NCI-H774 (cell line): Measurements from ENCODE around the gene SLC39A11.

Experiments
- DNase-seq: peaks from one replicate; lab custom pipeline; 2025; lab: John Stamatoyannopoulos, UW

Gene SLC39A11

GRCh38 chr17:73042809-73043685 lies 49.4 kb downstream of the SLC39A11 start:
- no peak for DNase-seq

DNA sequence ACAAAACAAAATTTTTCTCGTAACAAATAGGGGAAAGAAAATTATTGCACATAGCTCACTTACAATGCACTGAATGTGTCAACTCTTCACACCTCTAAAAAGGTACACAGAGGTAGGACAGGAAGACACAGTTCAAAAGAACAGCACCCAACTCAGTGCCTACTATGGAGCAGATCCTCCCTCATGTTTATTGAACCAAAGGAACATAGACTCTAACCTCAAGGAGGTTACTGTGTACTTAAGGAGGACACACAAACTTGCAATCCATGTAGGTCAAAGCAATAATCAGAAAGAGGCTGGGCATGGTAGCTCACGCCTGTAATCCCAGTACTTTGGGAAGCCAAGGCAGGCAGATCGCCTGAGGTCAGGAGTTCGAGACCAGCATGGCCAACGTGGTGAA lies 50.3 kb downstream of the SLC39A11 start:
- no peak for DNase-seq

DNA sequence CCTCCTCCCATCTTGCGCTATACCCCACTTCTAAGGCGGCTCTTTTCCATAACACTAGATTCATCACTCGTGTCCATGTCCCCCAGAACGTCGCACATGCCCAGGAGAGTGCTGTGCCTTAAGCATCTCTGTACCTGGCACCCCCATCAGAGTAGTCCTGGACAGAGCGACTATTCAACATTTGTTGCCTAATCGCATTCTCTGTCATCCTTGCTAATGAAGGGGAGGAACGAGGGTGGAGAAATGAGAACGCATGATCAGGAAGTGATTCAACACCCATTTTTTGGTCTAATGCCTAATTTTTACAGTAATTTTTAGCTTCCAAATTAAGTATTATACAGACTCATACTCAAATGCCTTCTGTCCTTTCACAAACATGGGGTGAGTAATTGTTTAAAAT lies 53.2 kb downstream of the SLC39A11 start:
- DNase-seq = no peak

DNA sequence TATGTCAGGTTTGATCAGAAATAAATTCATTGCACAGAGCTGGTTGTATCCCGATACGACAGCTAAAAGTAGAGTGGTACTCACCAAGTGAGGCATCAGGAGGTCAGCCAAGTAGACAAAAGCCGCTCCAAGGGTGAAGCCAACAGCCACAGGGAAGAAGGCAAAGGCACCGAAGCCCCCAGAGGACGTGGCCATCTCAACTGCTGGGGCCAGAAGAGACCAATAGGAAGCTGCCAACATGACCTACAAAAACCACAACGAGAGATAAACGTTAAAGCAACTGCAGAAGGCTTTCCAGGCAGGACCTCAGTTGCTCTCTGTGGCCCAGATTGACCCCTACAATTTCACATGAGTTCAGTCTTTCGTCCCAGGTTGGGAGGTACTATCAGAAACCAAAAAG lies 61.0 kb downstream of the SLC39A11 start:
- no peak for DNase-seq

DNA sequence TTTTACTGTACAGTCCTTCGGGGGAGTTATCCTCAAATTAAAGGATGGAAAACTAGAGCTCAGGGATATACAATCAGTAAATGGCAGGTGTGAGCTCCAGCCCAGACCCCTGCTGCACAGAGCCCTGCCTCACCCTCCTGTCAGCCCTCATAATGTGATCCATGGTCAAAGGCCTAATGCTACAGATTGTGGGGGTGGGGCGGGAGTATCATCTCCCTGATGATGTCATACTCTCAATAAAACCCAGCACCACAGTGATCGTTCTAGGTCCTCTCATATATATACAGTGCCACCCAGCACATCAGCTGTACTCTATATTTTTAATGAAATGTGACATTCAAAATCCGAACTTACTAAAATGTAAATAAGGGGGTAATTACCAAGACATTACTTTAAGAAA lies 61.5 kb downstream of the SLC39A11 start:
- no peak for DNase-seq

DNA sequence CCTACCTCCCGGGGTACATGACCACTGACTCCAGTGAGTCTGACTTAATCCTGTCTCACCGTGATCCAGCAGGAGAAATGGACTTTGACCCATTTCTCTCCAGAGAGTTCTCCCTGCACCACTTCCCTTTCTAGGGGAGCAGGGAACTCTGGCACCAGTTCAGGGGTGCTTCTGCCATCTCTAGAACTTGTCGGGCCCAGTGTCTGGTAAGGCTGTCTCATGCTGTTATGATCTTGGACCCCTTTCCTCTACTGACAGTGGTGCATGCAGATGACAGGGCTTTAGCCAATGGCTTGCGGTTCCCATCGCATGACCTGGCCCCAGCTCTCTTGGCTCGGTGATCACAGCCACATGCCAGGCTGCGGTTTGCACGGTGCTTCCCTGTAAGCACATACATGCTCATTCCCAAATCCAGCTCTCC lies 62.0 kb downstream of the SLC39A11 start:
- DNase-seq = no peak

GRCh38 chr17:73029991-73030390 lies 62.5 kb downstream of the SLC39A11 start:
- DNase-seq = no peak

DNA sequence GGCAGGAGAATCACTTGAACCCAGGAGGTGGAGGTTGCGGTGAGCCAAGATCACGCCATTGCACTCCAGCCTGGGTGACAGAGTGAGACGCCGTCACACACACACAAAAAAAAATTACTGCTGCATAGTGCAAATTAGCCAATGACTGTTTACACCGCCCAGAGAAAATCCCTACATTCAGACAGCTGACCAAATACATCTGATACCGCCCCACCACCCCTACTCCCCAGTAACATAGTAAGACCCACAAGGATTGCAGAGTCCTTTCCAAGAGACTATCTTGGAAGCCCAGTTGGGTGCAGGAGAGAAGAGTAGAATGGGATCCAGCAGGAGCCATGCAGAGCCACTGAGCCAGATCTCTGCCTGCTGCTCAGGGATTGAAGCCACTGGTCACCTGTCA lies 63.5 kb downstream of the SLC39A11 start:
- no peak for DNase-seq

DNA sequence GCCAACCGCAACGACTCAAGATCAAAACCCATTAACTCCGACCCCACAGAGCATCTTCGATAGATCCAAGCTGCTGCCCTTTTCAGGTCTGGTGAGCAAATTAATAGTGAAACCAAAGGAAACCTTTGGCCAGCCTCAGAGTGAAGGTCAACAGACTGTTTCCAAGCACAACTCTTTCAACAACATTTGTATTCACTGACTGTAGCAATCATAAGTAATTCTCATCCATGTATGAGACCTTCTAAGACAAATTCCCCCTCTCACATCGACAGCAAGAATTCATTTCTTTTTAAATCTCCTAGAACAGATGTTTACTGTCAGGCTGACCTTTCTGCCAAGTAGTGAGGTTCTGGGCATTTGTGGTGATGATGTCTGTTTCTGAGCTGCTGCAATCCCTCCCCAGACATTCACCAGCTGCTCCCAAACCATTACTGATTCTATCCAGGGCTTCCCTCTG lies 64.2 kb downstream of the SLC39A11 start:
- no peak for DNase-seq

GRCh38 chr17:73027130-73027741 lies 65.3 kb downstream of the SLC39A11 start:
- DNase-seq = no peak

DNA sequence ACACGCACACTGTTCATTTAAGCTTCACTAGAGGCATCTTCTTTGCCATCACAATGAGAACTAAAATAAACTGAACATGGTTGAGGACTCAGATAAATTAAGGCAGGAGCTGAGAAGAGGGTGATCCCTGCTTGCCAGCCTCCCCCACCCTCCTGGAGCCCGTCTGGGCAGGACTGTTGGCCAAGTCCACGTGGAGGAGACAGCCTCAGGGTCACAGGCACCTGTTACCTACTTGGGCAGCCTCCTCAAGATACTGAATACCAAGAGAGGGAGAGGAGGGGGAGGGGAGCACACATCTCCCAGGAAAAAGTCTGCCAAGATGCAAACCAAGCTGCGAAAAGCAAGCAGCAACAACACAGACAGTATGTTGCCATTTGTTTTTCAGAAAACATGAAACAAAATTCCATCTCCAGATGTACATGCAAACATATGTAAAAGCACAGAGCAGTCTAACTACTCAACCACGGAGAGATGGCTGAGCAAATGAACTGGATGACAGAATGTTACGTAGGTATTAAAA lies 67.4 kb downstream of the SLC39A11 start:
- DNase-seq = no peak

- no peak for DNase-seq
Observed at GRCh38 chr17:73023759-73024158, 68.7 kb downstream of the SLC39A11 start.

- DNase-seq = no peak
Observed at GRCh38 chr17:73022694-73023093, 69.8 kb downstream of the SLC39A11 start.

DNA sequence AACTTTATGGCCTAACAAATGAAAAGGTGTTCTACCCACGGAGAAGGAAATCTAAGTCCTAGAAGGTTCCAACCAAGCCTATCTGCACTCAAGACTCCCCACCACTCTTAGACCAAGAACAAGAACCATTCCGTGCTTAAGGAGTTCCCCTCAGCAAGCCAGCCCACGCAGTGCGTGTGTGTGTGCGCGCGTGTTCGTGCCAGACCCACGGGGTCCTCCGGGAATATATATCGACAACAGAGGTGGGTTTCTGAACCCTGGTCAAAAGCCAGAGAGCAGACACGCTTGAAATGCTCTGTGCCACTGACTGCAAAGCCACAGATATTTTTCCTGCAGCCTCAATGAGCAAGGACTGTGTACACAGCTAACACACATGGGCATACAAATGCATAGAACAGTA lies 70.7 kb downstream of the SLC39A11 start:
- DNase-seq = no peak

- DNase-seq = no peak
Observed at GRCh38 chr17:73020110-73020509, 72.4 kb downstream of the SLC39A11 start.

DNA sequence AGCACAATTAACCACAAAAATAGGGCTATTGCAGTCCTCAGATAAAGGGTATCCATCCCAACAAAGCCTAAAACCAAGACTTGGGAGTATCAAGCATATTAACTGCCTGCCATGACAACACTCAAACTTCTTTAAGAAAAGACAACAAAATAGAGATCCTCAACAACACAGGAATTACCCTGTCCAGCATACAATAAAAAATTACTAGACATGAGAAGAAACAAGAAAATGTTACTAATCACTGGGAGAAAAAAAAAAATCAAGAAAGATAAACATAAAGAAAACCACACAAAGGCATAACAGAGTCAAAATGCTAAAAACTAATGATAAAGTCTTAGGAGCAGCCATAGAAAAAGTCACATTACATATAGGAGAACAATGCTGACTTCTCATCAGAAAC lies 73.9 kb downstream of the SLC39A11 start:
- DNase-seq = no peak

GRCh38 chr17:73017658-73018057 lies 74.8 kb downstream of the SLC39A11 start:
- no peak for DNase-seq

- DNase-seq = no peak
Observed at GRCh38 chr17:73015722-73016276, 76.7 kb downstream of the SLC39A11 start.

- DNase-seq = peak; percentile 14
Observed at GRCh38 chr17:73013816-73014663, 78.4 kb downstream of the SLC39A11 start.

GRCh38 chr17:73013301-73013700 lies 79.2 kb downstream of the SLC39A11 start:
- peak; percentile 11 for DNase-seq

GRCh38 chr17:73011016-73011486 lies 81.4 kb downstream of the SLC39A11 start:
- no peak for DNase-seq

DNA sequence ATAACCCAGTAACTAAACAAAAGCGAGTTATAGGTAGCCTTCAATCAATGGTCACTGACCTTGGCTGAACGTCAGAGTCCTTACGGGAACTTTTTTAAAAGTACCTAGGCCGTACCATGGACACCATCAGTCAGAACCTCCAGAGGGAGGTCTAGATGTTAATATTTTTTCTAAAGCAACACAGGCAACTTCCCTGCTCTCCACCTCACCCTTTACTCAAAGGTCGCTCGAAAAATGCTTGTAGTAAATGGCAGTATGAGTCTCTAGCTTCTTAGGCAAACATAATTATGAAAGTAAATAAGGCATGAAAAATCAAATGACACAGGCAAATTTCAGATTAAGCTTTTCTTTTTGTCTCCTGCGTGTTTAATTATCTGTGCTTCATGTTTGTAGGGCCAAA lies 82.1 kb downstream of the SLC39A11 start:
- DNase-seq = no peak
